SIG-M5 (cell line): Measurements from ENCODE around the gene SRCAP.

Experiments
- DNase-seq: peaks from one replicate; lab custom pipeline; 2025; lab: John Stamatoyannopoulos, UW

SRCAP gene

DNA sequence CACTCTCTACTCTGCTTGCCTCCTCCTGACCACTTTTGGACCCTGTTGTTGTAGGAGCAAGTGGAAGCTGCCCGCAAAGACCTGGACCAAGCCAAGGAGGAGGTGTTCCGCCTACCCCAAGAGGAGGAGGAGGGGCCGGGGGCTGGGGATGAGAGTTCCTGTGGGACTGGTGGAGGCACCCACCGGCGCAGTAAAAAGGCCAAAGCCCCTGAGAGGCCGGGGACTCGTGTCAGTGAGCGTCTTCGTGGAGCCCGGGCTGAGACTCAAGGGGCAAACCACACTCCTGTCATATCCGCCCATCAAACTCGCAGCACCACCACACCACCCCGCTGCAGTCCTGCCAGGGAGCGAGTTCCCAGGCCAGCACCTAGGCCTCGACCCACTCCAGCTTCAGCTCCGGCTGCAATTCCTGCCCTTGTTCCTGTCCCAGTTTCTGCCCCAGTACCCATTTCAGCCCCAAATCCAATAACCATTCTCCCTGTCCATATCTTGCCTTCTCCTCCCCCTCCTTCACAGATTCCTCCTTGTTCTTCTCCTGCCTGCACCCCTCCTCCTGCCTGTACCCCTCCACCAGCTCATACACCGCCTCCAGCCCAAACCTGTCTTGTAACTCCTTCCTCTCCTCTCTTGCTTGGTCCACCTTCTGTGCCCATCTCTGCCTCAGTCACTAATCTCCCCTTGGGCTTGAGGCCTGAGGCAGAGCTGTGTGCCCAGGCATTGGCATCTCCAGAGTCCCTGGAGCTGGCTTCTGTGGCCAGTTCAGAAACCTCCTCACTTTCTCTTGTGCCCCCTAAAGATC, 38.2 kb downstream of the SRCAP start:
- DNase-seq, result no peak

- no peak for DNase-seq
Measured at GRCh38 chr16:30737794-30738648, 39.0 kb downstream of the SRCAP start.

- DNase-seq, result no peak
Measured at GRCh38 chr16:30738984-30739951, 40.3 kb downstream of the SRCAP start.

- no peak for DNase-seq
Measured at GRCh38 chr16:30740364-30741251, 41.6 kb downstream of the SRCAP start.

DNA sequence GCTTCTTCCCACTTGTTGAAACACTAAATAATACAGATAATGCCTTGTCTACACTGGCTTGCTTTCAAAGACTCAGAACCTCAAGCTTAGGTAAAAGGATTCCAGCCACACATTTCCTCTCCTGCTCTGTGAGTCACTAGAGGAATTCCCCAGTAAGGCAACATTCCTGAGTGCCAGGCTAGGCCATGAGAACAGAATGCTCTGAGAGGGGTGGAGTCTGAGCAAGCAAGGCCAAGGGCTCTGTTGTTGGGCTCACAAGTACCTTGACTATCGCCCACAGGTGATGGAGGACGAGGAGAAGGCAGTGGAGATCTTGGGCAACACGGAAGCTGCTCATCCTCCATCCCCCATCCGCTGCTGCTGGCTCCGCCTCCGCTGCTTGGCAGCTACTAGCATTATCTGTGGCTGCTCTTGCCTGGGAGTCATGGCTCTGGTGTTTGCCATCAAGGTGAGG, 42.5 kb downstream of the SRCAP start:
- no peak for DNase-seq

GRCh38 chr16:30743716-30744115, 44.7 kb downstream of the SRCAP start:
- no peak for DNase-seq

DNA sequence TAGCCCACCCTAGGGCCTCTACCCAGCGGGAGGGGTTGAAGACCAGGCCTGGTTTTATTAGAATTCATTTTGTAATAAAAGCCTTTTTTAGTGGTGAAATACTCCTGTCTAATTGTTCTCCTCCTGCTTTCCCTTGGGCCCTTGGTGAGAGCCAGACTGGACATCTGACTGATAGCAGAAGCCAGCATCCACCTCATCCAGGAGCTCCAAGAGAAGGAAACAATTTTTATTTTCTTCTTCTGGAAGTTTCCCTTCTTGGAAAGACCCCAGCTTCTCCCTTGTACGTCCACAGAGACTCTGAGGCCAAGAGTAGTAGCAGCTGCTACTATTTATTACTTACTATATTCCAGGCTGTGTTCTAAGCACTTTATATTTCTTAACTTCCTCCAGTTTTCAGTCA, 45.2 kb downstream of the SRCAP start:
- DNase-seq, result no peak

DNA sequence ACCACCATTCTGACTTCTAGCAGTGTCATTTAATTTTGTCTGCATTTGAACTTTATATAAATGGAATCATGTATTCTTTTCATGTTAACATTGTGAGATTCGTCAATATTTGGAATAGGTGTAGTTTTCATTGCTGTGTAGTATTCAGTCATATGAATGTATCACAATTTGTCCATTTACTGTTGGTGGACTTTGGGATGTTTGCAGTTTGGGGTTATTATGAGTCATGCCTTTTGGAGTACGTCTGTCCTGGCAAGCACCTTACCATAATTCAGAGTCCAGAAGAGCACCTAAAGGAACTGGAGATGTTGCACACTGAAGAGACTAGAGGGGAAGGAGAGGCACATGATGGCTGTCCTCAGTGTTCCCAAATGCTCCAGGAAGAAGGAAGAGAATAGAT, 46.1 kb downstream of the SRCAP start:
- DNase-seq, result no peak

- DNase-seq, result no peak
Measured at GRCh38 chr16:30746638-30747175, 47.7 kb downstream of the SRCAP start.

DNA sequence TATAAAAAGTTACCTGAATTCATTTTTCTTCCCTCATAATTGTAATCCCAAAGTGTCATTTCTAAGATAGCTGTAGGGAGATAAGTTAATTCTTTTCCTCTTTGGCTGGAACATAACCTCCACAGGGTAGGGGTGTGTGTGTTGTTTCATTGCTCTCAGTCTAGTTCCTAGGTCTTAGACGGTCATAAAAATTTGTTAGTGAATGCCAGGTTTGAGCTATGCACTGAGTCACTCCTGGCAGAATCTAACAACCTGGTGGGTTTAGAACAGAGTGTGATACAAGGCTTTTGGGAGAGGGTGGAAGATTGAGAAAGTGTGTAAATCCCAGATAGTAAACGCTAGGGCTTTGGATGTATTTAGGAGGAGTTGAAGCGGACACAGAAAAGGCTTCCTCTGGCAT, 48.4 kb downstream of the SRCAP start:
- no peak for DNase-seq

DNA sequence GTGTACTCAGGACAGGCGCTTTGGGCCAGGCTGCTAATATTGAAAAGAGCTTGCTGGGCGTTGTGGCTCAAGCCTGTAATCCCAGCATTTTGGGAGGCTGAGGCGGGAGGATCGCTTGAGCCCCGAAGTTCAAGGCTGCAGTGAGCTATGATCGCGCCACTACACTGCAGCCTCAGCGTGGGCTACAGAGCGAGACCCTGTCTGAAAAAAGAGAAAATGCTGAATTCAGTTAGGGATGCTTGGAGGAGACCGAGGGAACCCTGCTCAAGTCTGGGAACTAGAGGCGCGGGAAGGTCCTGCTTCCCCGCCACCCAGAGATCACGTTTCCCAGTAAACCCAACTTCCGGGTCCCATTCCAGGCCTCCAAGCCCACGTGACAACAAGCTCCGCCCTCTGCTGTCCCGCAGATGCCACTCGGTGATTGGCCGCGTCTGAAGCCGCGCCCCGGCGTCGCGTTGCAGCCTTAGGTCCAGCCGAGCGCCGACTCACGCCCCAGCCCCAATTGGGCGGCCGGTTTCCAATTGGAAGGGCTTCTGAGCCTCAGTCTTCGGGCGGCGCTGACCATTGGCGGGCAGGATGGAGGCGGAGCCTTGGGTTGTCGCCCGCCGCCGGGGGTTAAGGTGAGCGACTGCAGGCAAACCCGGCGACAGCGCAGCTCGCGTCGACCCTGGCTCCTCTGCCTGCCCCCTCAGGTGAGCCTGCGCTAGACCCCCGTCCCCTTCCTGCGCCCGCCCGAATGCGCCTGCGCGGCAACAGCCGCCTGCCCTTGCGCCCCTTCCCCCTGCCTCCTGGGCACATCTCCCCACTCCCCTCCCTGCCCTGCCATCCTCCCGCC, 49.0 kb downstream of the SRCAP start, which contains the start of gene PHKG2:
PHKG2 (plus strand) TSS at position 627 of the 835 bp plus-strand sequence. CDS start 396 bp downstream, outside the sequence.
- DNase-seq, result peak; percentile 81

- DNase-seq, result no peak
Measured at GRCh38 chr16:30748634-30749445, 49.9 kb downstream of the SRCAP start.

GRCh38 chr16:30750201-30750600, 51.2 kb downstream of the SRCAP start:
- no peak for DNase-seq

DNA sequence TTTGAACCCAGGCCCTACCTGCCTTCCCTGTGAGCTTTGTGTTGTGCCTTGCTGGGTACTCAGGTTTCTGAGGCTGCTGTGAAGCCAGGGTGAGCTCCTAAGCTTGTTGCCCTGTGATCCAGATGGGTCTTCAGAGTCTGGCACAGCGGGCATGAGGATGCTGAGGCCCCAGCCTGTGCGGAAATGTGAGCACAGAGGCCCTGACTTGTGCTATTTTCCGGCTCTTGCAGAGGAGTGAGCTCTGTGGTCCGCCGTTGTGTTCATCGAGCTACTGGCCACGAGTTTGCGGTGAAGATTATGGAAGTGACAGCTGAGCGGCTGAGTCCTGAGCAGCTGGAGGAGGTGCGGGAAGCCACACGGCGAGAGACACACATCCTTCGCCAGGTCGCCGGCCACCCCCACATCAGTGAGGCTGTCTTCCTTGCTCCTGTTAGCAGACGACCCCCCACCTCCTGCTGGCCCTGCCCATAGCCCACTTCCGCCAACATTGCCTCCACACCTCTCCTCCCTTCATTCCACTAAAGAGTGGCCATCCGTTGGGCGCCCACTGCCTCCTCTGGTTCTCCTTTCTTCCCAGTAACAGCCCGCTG, 52.0 kb downstream of the SRCAP start:
- DNase-seq, result no peak

- DNase-seq, result no peak
Measured at GRCh38 chr16:30753596-30753995, 54.6 kb downstream of the SRCAP start.

DNA sequence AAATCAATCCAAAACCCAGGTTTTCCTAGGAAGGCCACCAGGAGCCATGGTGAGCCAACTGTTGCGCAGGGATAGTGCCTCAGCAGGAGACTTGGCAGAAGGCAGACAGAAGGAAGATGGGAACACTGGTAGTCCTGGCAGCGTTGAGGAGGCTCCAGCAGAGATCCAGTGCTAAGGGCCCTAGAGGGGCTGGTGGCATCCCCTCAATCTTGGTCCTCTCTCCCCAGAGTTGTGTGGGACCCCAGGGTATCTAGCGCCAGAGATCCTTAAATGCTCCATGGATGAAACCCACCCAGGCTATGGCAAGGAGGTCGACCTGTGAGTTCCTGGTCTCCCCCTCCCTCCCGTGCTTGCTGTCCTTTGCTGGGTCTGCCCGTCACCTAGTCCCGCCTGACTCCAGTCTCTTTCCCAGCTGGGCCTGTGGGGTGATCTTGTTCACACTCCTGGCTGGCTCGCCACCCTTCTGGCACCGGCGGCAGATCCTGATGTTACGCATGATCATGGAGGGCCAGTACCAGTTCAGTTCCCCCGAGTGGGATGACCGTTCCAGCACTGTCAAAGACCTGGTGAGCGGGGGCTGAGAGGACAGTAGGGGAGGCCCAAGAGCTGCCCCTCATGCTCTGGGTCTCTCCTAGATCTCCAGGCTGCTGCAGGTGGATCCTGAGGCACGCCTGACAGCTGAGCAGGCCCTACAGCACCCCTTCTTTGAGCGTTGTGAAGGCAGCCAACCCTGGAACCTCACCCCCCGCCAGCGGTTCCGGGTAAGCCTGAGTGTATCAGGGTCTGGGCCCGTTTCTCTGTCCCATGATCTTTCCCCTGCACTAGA, 57.2 kb downstream of the SRCAP start:
- DNase-seq, result no peak

DNA sequence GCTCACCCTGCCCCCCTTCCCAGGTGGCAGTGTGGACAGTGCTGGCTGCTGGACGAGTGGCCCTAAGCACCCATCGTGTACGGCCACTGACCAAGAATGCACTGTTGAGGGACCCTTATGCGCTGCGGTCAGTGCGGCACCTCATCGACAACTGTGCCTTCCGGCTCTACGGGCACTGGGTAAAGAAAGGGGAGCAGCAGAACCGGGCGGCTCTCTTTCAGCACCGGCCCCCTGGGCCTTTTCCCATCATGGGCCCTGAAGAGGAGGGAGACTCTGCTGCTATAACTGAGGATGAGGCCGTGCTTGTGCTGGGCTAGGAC, 57.8 kb downstream of the SRCAP start:
- no peak for DNase-seq

DNA sequence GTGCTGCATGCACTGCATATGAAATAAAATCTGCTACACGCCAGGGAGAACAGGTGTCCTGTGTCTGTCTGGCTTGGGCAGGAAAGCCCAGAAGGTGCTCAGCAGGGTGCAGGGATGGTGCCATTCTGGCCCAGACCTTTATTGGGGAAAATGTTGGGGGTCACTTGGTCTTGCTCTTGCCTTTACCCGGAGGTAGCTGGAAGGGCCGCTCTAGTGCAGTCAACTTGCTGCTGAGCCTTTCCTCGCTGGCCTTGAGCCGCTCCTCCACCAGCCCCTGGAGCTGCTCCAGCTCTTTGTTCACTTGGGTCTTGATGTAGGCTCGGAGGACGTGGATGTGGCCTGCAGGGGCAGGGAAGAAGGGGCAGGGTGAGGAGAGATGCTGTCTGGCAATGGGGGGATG, 58.3 kb downstream of the SRCAP start:
- DNase-seq, result no peak
